Activated CD4-positive, CD25-positive, alpha-beta regulatory T cell treated with anti-CD3 and anti-CD28 coated beads, Interleukin-2, amount 50 U/mL, for 72 hours (primary cell): ENCODE results near the gene SARDH.

Source experiments
- DNase-seq: peaks from one replicate; pipeline ENCODE4 v3.0.0; 2021

Gene SARDH

DNA sequence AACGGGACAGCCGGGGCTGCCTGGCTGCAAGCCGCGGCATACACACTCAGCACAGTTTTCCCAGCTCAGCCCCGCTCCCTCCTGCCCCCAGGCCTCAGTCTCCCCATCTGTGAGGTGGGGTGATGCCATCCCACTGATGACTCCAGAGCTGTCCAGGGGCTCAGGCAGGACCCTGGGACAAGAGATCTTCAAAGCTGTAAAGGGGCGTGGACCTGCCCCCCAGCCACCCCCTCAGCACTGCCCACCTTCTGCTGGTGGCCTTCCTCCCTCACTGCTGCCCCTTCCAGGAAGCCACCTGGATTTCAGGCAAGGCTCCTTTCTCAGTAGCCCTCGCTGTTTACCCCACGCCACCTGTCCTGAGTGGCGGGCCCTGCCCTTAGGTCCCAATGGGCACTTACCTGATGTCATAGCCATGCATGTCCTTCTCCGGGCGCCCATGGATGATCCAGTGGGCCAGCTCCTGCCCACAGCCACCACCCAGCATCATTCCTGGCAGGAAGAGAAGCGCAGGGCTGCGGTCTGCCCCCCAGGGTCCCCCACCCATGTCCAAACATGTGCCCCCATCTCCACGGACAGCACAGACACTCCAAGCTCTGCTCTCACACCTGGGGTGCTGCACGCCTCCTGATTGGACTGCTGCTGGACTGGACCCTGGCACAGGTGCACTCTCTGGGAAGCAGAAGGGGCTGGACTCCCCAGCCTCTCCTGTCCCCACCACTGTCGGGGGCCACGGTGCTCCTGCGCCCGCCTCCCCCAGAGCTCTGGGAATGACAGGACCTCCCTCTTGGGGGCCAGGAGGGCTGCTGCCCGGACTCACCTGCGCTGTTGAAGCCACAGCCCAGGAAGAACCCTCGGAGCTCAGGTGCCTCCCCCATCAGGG is 25.7 kb downstream of the SARDH start:
- no peak for DNase-seq

DNA sequence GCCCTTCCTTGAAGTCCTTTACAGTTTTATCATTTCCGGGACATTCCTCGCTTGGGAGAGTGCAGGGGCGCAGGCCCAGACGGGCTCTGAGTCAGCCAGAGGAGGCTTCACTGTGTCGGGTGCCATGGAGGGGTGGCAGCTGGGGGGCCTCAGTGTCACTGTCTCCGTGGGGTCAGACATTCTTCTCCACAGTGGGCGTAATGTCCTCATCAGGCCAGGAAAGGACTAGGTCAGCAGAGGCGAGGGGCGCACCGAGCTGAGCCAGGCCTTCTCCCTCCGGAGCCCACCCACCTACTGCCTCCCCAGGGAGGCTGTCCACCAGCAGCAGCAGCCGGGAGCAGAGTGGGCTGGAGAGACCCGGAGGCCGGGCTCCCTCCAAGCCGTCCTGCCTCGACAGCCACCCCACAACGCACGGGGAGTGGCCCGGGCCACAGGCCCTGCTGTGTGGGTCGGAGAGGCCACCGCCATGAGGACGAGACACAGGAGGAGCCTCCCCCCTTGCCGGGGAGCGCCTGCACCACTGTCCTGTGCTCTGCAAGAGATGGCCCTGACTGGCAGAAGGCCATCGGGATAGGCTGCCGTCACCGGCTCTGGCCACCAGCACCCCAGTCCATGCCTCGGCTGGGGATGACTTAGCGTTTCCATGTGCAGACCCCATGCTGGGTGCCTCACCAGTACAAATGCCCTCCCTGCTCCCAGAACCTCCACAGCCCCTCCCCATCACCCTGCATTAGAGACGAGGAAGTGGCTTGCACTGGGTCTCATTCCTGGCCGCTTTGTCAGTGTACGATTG is 26.5 kb downstream of the SARDH start:
- DNase-seq = peak; percentile 18

DNA sequence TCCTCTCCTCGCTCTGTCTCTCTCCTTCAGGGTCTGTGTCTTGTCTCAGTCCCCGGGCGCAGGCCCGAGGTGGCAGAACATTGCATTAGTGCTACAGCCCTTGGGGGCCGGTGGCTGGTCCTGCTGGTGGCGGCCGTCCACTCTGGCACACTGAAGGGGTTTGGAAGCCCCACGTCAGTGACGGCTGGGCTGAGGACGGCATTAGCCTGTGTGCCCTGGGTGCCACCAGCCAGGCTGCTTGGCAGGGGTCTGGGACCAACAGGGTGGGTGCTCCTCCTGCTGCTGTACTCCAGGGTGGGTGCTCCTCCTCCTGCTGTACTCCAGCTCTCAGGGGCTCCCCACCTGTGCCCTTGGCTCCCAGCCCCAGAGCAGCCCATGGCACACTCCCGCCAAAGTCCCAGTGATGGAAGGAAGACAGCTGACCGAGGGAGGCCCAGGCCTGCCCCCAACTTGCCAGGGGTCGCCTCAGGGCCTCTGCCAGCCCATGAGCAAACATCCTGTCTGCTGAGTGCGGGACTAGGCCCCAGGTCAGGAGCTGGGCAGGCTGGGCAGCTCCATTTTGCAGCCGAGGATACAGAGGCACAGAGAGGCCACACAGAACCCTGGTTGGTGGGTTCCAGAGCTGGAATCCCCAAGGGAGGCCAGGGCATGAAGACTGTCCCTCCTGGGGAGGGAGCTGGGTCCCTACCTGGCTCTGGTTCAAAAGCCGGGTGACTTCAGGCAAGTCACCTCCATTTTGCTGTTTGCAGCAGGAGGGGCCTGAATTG is 27.3 kb downstream of the SARDH start:
- peak; percentile 26 for DNase-seq

DNA sequence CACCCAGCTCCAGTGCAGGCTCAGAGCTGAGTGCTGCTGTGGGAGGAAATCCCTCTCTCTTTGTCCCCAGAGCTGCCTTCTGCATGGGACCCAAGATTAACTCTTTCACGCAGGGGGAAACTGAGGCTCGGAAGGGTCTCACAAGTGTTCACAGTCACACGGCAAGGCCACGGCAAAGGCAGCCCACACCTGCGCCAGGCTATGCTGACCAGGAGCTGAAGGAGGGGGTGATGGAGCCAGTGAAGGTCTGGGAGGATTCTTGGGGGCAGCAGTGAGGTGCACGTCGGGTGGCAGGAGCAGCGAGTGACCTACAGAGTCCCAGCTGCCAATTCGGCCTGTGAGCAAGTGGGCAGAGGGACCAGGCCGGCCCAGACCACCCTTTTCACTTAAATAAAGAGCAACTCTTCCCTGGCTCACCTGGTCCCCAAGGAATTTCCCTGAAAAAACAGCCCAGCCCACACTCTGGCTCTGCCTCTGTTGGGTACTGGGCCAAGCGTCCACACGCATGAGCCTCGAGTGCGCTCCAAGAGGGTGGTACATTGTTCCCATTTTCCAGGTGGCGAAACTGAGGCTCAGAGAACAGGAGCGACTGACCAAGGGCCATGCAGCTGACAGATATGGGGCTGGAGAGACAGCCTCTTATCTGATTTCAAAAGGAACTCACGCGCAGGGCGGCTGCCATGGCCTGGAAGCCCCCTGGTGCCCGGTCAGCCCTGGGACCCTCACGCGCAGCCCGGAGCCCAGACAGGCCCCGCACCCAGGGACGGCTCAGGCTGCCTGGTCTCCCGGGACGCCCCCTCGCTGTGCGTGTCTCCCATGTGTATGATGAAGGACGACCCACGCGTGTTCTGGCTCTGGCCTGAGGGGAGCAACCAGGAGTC is 28.2 kb downstream of the SARDH start:
- DNase-seq = peak; percentile 28

DNA sequence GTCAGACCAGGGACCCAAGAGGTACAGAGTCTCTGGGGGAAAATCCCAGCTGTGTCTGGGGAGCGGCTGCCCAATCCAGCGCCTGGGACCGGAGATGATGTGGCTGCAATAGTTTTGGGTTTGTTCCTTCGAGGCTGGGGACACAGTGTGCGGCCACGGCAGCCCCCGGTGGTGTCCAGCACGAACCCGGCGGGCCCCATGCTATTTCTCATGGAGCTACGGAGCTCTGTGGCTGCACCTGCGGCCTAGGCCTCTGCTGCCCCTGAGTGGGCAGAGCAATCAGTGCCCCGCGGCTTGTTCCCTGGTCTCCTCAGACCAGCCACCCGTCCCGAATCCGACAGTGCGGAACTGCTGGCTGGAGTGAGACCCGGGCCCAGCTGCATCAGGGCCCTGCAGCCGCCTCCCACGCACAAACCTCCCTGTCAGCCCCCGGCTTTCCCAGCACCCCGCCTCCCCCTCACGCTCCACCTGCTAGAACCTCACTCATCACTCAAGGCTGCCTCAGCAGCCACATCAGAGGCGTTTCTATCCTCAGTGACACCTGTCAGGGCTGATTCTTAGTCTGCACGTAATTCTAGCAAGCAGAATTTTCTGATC is 29.0 kb downstream of the SARDH start:
- DNase-seq = peak; percentile 40

DNA sequence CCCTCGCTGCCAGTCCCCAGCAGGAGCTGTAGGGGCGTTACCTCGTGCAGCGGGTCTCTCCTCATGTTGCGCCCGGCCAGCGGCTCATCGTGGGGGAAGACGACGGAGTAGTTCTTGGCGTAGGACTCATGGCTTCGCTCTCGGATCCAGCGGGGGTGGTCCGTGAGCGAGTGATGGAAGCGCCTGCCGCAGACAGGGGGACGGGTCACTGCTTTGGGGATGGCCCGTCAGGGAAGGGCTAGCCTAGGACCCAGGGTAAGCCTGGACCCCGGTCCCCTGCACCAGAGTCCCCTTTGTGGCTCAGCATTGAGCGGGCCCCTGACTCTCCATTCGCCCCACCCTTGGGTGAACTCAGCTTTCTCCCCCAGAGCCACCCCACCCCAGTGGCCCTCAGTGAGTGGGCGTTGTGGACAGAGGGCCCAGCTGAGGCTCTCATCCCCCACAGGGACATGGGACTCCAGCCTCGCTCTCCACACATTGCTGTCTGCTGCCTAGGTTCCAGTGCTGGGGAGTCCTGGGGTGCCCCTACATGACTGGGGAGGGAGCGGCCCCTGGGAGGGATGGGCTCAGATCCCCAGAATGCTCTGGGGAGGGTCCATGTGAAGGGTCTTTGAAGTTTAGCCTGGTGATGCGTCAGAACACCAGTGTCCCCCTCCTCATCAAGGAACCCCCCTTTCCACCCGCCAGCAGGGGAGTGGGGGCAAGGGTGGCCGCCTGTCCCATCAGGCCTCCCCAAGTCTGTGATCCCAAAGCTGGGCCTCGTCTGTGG is 29.7 kb downstream of the SARDH start:
- no peak for DNase-seq

DNA sequence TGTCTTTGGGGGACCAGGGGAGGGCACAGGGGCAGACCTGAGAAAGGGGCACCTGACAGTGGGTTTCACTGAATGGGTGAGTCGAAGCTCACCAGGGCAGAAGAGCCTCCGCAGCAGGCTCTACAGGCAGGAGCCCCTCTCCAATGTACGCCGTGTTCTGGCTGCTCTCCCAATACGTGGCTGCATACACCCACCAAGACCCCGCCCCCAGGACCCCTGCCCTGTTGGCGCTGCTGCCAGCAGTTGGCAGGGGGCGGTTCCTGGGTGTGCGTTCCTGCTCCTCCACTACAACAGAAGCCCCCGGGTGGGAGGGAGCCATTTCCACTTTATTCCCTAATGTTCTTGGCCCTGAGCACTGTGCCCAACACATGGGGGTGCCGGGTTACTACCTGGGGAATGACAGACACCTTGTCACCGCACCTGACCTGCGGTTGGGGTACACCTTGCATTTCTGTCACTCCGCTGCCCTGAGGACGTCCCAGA is 30.3 kb downstream of the SARDH start:
- no peak for DNase-seq

DNA sequence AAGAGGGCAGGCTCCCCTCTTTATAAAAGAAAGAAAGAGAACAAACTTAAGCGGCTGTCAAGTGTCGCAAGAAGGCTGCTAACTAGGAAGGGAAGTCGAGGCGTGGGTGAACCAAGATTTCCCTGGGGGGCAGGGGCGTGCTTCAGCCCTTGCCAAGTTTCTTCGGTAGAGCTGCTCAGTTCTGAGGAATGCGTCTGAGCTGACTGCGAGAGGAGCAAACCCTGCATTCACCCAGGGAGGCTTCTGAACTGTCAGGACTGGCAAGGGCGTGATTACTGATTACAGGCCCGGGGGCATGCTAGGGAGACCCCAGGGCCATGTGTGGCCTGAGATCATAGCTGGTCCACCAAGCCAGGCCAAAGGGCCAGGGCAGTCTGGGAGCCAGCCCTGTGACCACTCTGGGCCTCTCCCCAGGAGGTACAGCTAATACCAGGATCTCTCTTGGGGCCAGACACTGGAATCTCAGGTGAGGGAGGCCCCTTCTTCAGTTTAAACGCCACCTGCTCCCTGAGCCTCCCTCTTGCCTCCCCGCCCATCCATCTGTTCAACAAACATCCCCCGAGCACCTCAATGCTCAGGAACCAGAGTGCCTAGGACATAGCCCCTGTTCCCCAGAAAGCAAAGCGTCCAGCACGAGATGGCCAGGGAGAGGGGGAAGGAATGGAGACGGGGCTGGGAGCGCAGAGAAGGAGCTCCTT is 30.9 kb downstream of the SARDH start:
- DNase-seq = no peak

DNA sequence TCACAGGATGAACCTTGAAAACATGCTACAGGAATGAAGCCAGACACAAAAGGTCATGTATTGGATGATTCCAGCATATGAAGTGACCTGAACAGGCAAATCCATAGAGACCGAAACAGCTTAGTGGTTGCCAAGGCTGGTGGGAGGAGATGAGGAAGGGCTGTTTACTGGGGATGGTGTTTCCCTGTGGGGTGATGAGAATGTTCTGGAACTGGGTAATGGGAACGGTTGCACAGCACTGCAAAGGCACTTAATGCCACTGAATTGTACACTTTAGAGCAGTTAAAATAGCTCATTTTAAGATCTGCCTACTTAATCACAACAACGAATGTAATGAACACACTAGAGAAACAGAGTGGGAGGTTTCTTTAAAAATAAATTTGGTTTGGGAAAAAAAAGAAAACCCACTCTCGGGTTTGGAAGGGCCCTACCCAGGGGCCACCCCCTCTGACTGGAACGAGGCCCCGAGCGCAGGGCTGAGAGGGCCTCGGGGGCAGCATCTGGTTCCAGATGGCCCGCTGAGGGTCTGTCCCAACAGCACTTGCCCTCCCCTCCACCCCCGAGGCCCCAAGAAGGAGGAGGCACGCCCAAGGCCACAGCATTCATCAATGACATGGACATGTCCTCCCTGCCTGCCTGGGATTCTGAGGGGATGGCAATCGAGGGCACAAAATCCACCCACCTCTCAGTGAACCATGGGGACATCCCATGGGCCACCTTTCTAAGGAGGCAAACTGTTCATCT is 31.7 kb downstream of the SARDH start:
- DNase-seq = no peak

DNA sequence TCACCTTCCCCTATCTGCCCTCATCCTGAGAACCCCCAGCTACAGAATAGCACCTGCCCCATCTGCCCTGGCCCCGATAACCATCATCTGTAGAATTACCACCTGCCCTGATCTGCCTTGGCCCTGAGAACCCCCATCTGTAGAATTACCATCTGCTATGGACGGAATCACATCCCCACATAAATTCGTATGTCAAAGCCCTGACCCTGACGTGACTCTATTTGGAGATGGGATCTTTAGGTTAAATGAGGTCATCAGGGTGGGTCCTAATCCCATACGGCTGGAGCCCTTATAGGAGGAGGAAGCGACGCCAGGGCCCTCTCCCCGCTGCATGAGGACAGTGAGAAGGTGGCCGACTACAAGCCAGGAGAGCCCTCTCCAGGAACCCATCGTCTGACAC is 32.6 kb downstream of the SARDH start:
- DNase-seq = peak; percentile 24

DNA sequence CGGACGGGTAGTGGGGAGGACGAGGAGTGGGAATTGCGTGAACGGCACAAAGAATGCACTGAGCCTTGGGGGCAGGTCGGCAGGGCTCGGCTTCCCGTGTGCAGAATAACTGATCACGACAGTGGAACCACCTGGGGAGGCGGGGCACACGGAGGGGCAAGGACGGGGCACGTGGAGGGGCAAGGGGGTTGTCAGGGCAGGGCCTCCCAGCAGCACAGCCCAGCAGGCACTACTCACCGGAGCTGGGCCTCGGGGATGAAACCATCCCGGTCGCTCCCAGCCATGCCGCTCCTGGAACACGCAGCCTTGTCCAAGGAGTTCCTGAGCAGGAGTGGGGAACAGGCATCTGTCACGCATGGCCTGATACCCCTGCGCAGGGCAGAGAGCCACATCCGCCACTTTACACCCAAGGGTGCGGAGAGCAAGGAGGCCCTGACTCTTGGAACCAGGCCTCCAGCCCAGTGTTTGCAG is 33.4 kb downstream of the SARDH start:
- peak; percentile 21 for DNase-seq

DNA sequence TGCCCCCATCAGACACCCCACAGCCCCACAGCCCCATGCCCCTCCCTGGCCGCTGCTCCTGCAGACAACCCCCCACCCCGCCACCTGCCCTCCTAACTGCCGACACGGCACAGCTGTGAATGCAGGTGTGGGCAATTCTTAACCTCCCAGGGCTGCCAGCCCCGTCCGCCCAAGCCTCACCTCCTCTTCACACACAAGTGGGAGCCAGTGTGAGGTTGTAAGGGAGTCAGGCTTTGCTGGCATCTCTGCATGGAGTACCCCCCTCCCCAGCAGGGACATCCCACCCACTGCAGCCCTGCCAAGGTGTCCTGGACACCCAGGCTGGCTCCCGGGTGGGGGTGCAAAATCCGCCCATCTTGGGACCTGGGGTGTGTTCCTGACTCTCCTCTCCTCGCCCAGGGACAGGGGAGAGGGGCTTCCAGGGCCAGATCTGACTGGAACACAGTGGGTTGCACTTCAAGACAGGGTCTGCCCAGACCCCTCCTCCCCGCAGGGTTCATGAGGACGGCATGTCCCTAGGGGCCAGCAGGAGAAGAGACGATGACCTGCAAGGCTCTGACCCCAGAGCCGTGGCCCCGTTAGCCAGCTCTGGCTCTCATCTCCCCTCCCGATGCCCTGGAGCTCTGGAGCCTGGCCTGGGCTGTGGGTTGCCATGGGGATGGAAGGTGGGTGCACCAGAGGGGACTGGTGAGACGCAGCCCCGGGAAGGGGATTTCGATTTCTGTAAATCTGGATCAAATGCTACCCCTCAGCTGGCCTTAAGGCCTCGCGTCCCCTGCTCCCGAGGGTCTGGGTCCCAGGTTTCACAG is 34.4 kb downstream of the SARDH start:
- peak; percentile 26 for DNase-seq

DNA sequence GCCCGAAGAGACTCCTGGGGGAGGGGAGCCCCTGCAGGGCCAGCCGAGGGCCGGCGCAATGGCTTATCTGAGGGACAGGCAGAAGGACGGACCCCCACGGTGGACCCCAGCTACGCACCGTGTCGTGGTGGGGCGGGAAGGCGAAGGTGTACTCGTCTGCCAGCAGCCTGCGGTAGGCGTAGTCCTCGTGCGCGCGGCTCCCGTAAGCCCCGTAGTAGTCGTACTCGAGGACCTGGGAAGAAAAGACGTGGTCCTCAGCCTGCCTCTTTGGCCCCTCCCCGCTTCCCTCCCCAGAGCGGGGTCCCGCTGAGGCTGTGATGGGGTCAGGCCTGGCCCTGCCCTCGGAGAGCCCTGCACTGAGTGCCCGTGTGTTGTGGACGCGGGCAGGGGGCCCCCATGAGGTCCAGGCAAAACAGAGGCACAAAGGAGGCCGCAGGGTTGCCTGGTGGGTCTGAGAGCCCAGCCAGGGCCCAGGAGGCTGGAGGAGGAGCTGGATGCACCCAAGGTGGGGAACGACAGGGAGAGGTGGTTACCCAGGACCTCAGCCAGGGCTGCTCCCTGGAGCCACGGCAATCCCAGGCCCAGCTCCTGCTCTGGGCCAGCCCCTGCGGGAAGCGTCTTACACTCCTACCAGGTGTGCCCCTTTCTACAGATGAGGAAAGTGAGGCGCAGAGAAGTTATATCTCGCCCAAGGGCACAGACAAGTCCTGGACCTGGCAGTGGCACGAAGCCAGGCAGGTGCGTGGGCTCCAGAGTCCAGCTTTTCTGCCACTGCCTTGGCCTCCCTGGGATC is 35.2 kb downstream of the SARDH start:
- DNase-seq = no peak

DNA sequence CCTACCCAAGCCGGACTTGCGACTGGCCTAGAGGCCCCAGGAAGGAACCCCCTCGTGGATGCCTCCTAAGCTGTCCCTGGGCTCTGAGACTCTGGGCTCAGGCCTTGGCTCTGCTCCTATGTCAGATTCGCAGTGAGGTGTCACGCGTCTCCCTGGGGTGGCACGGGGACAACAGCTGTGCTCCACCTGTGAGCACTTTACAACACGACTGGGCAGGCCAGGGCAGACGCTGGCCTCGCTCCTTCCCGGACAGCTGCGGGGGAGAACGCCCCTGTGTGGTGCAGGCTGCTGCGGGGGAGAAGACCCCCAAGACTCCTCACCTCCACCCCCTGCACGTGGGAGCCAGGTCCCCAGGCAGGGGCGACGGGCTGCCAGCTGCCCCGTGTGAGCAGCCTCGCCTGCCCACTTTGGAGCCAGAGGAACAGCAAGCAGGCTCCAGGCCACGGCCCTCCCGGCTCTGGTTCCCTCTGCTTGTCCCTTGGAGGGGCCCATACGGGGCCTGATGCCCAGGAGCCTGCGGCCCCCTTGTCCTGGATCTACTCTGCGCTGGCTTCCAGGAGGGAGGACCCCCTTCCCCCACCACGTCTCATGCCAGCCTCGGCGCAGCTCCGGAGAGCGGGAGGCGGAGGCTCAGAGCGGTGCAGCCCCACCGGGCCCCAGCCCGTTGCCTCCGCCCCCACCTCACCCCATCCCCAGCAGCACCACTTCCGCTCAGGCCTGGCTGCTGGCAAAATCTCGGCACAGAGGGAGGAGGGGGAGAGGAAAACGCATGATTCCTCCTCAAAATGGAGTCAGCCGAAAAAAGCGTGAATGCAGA is 36.0 kb downstream of the SARDH start:
- DNase-seq = peak; percentile 66

DNA sequence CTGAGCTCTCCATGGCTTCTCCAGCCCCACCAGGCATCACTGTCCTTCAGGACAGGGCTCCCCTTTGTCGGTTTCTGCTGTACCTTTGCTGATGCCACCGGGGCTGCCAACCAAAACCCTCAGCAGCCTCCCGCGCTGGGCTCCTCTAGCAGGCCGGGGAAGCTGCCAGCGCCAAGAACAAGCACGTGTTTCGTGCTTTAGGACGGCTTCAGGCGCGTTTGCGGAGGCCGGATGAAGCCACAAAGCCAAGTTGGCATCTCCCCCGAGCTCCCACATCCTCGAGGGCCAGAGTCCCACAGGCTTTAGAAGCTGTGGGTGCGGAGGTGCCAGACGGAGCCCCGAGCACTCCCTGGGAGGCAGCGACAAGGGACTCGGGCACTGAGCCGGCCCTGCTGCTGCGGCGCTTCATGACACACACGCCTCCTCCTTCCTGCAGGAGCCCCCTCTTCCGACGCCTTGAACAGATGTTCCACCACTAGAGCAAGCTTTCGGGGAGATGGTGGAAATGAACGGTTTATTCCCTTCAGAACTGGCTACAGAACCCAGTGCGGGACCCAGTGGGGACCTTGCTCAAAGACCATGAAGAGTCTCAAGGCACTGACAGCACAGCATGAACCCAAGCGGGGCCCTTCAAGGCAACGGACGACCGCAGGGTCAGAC is 36.7 kb downstream of the SARDH start:
- DNase-seq = peak; percentile 48

DNA sequence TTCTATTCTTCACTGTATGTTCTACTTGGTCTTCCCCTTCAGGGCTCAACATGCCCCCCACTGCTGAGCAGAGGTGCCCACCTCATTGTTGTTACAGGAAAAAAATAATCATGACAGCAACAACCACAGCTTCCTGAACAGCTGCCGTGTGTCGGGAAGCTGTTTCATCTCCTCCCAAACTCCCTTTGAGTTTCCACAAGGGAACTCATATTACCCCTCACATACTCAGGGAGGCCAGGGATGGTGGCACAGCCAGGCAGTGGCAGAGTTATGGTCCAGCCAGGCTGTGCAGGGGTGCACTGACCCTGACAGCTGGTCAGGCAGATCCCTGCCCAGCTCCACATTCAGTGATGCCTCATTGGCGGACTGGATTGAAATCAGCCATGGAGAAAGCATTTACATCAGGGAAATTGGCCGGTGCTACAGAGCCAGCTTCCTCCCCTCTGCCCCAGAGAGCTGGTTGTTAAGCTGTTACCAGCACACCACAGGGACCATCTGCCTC is 37.3 kb downstream of the SARDH start:
- no peak for DNase-seq
